Raji (cell line): ENCODE measurements around the gene ZNF263.

Experiments
- POLR2A ChIP-seq: IDR thresholded peaks from 2 replicates; pipeline ENCODE4 v1.6.1; 2011; ENCODE audit warnings: low read depth, low read length, control low read depth; ENCODE audit not compliant: insufficient read depth

ZNF263 gene

GRCh38 chr16:3256866-3257465, 26.3 kb upstream of the ZNF263 start:
- no peak for TF ChIP-seq POLR2A

GRCh38 chr16:3259836-3260235, 23.5 kb upstream of the ZNF263 start:
- TF ChIP-seq POLR2A = no peak

- TF ChIP-seq POLR2A = no peak
Observed at GRCh38 chr16:3262517-3262916, 20.8 kb upstream of the ZNF263 start.

DNA sequence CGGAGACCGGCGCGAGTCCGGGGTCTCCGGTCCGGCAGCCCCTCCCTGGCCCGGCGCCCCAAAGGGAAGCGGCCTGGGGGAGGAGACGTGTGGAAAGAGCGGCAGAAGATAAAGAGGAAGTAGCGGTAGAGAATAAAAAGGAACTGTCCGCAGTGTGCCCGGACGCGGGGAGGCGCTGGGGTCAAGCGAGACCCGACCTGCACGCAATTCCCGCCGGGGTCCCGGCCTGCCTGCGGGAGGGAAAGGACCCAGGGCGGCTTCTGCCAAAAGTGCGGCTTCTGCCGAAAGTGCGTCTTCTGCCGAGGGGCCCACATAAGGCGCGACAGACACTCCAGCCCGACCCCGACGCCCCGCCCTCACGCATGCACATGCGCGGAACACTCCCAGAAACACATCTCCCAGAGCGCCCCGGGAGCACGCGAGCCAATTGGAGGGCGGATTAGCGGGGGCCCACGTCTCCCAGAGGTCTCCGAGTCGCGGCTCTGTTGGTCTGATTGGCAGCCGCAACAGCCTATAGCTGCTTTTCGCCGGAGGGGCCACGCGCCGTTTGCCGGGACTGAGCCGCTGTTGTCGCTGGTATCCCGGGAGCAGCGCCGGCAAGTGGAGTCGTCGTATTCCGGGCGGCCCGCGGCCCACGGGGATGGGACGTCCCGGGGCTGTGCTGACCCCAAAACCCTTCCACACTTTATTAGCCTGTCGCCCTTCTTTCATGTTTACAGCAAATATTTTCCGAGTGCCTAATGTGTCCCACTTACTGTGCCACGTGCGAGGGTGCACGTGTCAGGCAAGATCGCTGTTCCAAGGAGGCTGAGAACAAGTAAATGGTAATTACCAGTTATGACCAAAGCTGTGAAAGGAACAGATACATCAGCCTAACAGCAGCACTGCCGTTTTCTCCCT, 18.9 kb upstream of the ZNF263 start:
- peak; percentile 83 for TF ChIP-seq POLR2A

DNA sequence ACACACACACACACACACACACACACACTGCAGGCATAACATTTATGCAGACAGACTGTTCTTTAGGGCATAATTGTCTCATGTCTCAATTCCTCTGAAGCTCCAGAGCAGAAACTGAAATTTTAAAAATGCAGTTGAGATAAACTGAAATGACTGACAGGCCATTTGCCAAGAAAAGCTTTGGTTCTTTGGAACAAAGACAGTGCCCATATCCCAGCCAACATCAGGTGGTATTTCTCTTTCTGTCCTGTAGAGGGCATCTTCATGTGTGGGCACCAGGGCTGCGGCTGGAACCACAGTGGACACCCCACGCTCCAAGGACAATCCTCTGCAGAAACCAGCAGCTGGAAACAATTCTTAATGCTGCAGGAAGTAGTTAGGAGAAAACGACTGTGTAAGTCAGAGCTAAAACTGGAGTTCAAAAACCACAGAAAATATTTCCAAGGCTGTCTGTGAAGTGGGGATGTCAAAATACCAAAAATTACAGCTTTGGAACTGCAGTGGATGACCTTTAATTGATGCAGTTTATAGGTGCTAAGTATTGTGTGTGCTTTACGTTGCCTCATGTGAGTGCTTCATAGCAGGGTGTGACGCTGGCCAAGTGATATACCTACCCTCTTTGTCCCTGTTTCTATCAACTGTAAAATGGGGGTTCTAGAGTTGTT, 16.3 kb upstream of the ZNF263 start:
- TF ChIP-seq POLR2A = no peak

DNA sequence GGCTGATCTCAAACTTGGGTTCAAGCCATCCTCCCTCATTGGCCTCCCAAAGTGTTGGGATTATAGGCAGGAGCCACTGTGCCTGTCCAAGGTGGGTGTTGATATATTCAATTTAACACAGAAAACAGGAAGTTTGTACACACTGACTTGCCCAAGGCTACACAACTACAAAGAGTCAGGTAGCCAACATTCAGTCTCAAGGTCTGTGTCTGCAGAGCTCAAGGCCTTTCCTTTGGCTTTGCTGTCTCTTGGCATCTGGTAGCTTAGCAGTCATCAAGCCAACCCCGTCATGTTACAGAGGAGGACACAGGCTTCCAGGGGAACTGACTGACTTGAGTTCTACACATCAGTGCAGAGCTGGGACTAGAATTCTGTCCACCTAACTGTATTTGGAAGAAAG, 15.0 kb upstream of the ZNF263 start:
- no peak for TF ChIP-seq POLR2A

DNA sequence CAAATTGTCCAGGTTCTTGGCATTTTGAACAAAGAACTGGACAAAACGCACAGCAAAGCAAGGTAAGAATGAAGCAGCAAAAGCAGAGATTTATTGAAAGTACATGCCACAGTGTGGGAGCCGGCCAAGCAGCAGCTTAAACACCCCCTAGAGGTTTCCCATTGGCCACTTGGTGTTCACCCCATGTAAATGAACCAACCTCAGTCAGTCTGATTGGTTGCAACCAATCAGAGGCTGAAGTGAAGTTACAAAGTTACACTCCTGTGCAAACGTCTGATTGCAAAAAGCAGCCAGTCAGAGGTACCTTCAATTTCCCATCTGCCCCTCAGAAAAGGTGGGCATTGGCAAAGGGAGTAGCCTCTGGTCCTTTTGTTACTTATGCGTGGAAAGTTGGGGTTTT, 8.8 kb upstream of the ZNF263 start:
- TF ChIP-seq POLR2A = peak; percentile 83

DNA sequence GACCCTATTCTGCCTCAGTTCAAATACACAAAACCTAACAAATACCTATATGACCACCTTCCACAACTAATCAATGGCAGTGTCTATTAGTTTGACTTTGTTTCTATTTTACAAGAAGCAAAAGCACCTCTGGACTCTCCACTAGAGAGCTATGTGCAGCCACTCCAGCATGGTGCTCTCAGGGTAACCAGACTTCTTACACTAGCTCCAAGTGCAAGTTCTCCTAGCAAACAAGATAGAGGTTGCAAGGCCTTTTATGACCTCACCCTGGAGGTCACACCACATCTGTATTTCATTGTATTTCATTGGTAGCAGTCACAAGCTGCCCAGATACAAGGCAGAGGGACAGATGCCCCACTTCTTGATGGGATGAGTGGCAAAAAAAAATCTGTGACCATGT, 8.3 kb upstream of the ZNF263 start:
- no peak for TF ChIP-seq POLR2A

DNA sequence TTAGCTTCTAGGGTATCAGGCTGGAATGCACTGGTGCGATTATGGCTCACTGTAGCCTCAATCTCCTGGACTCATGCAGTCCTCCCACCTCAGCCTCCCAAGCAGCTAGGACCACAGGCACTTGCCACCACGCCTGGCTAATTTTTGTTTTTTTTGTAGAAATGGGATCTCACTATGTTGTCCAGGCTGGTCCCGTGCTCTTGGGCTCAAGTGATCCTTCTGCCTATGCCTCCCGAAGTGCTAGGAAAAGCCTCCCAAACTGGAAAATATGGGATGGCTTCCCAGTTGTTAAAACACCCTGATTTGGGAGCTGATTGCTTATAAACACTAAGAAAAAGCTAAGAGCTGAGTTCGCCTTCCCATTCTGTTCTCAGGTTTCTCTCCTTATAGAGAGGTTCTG, 6.6 kb upstream of the ZNF263 start:
- TF ChIP-seq POLR2A = no peak

DNA sequence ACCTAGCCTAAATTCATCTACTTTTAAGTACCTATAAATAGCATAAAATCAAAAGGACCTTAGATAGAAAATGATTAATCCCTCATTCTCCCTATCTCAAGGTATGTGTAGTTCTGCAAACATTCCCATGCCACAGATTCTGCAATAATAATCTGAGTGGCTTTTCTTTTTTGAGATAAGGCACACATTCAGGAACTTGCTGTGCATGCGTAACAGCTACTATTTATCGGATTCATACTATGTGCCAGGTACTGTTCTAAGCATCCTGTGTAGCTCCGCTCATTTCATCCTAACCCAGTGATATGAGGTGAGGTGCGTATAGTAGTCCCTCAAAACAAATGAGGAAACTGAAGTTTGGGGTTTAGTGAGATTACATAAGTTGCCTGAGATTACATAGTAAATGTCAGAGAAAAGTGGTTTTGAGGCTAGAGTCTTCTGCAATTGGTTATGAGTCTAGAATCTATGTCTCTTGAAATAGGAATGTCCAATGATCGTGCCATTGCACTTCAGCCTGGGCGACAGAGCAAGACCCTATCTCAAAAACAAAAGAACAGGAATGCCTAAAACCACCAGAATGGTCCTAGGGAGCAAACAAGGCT, 2.0 kb upstream of the ZNF263 start:
- TF ChIP-seq POLR2A = no peak

DNA sequence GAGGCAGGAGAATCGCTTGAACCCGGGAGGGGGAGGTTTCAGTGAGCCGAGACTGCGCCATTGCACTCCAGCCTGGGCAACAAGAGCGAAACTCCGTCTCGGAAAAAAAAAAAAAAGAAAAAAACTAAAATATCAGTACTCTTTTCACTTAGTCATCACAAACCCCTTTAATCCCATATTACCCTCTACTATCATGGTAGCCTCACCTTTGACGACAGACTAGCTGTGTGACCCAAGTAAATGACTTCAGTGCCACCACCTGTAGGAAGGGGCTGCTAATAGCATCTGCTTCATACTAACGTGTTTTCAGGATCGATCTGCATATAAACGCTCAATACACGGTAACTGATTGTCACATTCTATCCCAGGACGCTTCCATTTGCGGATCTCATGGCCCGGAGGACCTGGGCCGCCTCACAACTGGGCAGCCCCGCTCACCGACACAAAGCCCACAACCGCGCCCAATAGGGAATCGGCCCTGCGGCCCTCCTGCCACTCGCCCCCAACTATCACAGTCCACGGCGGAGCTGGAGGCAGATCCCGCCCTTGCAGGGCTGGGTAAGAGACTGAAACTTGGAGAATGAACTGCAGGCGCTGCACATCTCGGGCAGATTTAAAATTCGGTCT, 1.1 kb upstream of the ZNF263 start:
- no peak for TF ChIP-seq POLR2A

GRCh38 chr16:3283543-3284447, 504 bp downstream of the ZNF263 start:
- TF ChIP-seq POLR2A = no peak

GRCh38 chr16:3285131-3285530, 1.8 kb downstream of the ZNF263 start:
- TF ChIP-seq POLR2A = no peak

DNA sequence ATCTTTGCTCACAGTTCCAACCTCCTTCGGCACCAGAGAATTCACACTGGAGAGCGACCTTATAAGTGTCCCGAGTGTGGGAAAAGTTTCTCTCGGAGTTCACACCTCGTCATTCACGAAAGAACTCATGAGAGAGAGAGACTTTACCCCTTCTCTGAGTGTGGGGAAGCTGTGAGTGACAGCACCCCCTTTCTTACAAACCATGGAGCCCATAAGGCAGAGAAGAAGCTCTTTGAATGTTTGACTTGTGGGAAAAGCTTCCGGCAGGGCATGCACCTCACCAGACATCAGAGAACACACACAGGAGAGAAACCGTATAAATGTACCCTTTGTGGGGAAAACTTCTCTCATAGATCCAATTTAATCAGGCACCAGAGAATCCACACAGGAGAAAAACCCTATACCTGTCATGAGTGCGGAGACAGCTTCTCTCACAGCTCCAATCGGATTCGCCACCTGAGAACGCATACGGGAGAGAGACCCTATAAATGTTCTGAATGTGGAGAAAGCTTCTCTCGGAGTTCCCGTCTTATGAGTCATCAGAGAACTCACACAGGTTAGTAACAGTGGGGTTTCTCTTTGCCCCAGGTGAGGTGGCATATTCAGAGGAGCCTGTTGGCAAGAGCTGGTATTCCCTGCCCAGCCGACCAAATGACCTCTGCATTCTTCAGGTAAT, 6.8 kb downstream of the ZNF263 start:
- TF ChIP-seq POLR2A = no peak

- TF ChIP-seq POLR2A = no peak
Observed at GRCh38 chr16:3292604-3293003, 9.3 kb downstream of the ZNF263 start.
